Measurements from ENCODE around the gene KRTAP10-7.
"Not testable (repeated sequence)": the region's sequence is repeated elsewhere in the genome, so short reads cannot be mapped to it uniquely, and the experiment has no call there.

The KRTAP10-7 gene

DNA sequence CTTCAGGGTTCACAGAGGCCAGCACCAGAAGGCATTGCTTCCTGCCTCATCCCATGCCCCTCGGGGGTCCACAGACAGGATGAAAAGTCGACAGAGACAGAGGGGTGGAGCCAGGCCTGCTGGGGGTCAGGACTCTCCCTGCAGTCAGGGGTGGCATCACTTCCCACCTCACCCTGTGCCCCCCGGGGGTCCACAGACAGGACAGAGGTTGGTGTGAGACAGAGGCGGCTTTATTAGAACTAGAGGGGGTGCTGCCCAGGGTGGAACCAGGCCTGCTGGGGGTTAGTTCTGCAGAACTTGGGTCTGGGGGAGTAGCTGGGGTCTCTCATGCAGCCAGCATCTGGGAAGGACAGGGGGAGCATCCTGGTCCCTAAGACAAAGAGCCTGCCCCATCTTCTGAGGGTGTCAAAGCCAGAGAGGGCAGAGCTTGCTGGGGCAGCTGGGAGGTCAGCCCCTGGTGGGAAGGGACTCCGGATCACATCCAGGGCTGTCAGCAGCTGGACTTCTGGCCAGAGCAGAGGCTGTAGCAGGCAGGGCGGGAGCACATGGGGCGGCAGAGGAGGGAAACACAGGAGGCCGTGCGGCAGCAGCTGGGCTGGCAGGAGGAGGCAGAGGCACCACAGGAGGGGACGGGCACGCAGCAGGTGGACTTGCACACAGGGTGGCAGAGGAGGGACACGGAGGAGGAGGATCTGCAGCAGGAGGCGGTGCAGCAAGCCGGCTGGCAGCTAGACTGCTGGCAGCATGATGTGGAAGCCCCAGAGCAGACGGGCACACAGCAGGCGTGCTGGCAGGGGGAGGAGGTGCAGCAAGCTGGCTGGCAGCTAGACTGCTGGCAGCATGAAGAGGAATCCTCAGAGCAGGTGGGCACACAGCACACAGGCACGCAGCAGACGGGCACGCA, 9.2 kb upstream of the KRTAP10-7 start:
- DNase-seq = not testable (repeated sequence)

DNA sequence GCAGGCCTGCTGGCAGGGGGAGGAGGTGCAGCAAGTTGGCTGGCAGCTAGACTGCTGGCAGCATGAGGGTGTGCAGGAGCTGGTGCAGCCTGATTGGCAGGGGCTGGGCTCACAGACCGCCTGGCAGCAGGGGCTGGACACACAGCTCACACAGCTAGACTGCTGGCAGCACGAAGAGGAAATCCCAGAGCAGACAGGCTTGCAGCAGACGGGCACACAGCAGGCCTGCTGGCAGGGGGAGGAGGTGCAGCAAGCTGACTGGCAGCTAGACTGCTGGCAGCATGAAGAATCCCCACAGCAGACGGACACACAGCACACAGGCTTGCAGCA, 8.6 kb upstream of the KRTAP10-7 start:
- DNase-seq = not testable (repeated sequence)

DNA sequence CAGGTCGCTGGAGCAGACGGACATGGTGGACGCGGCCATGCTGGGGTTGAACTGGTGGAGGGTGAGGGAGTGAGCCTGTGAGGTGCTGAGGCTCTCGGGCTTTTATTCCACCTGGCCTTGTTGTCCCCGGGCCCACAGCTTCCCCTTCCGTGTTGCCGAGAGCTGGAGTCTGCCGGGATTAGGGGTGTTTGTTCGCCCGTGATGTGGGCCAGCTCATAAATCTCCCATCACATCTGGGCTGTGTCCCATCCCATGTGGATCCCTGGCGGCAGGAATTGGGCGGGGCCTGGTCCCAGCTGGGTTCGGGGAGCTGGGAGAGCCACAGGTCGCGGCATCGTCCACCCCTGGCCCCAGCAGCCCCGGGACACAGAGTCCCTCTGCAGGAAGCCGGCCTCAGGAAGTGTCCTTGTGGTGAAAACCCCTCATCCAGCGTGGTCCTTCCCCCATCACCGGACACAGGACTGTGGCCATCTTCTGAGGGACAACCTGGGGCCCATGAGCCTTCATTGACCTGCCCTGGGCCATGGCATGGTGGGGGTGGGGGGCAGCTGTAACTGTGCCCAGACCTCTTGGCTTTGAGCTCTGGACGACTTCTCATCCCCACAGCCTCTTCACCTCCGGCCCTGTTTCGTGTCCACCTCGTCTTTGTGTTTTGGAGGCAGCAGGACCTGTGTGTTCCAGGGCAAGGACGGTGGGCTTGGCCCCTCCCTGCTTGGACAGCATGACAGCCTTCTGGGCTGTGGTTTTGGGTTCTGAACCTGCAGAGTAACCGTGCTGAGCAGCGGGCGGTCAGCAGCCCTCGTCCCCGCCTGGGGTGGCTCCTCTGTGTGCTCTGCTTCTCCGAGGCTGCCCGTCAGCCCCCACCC, 7.7 kb upstream of the KRTAP10-7 start, which contains the start of gene KRTAP10-6:
Gene KRTAP10-6, minus strand, starts transcription at position 60 of the 866 bp plus-strand sequence. Its CDS starts 21 bp downstream, at position 39.
- no peak for DNase-seq

DNA sequence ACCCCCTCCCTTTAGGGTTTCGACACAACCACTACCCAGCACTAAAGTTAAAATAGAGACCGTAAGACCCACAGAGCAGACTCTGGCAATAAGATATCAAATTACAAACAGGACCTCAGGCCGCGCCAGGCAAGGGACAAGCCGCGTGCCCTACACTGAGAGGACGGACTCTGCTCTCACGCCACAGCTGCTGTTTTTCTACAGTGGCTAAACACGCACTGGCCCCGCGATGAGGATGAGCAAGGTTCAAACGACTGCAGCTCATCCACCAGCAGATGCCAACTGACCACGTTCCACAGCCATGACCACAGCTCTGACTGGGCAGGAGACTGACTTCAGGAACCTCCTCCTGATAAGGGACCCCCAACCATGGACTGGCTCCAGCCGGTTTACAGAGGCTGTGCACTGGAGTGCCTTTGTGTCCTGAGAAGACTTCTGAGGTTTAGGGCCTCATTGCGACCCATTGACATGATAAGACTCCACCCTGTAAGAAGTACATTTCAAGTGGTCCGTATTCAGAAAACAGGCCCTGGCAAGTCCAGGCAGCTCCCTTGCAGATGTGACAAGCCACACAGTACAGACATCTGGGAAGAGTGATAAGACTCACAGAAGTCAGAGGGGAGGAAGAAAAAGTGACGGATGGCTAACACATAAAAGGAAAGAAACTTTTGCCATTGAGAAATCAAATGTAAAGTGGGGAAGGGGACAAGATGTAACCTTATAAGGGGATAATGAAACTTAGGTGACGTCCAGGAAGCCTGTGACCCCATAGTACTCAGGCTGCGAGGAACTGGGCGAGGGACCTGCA, 6.6 kb upstream of the KRTAP10-7 start:
- DNase-seq = no peak

DNA sequence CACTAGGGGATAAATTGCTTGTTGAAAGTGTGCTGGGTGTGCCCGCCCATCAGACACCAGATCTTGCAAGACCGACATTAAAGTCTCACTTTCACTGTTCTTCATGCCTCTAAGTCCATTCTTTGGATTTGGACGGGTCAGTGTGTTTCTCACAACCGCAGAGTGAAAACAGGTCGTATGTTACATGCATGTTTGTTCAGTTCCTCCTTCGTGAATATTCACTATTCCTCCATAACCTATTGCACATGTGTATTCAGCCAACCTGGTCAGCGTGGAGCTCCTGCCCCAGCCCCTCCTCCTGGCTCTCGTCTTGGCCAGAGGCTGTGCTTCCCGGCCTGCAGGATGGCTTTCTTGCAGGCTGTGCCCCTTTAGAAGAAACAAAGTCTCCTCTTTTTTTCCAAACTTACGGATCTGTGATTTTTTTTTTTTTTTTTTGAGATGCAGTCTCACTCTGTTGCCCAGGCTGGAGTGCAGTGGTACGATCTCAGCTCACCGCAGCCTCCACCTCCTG, 5.9 kb upstream of the KRTAP10-7 start:
- no peak for DNase-seq

DNA sequence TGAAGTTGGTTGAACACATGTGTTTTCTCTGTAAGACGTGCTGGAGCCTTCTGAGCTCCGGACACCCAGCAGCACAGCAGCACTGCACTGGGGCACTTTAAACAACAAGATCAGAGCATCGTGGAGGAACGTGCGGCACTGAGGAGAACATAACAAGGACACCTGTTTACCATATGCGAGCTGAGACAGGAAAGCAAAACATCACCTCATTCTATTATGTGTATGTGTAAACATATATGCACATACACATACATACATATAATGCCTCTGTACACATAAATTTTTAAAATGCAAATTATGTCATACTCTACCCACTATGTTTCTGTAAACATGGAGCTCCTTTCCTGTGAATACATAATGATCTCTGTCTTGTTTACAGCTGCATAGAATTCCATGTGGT, 4.9 kb upstream of the KRTAP10-7 start:
- no peak for DNase-seq

DNA sequence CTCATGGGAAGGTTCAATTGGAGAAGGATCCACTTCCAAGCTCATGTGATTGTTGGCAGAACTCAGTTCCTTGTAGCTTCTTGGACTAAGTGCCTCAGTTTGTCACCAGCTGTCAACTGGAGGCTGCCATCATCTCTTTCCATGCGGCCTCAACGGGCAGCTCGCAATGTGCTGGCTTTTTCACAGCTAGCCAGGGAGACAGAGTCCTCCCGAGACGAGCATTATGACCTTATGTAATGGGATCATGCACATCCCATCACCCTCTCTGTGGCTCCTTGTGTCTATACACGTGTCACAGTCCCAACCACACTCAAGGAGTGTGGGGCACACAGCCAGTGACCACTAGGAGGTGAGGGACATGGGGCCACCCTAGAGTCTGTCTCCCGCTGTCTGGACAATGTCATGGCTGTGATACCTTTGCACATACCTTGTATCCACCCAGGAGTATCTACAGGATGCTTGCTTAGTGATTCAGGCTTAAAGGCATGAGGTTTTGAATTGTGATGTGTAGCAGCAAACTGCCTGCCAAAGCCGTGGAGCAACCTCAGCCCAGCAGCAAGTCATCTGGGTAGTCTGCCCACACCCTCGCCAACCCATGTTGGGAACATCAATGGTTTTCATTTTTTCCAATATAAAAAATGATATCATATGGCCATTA, 4.2 kb upstream of the KRTAP10-7 start:
- no peak for DNase-seq

DNA sequence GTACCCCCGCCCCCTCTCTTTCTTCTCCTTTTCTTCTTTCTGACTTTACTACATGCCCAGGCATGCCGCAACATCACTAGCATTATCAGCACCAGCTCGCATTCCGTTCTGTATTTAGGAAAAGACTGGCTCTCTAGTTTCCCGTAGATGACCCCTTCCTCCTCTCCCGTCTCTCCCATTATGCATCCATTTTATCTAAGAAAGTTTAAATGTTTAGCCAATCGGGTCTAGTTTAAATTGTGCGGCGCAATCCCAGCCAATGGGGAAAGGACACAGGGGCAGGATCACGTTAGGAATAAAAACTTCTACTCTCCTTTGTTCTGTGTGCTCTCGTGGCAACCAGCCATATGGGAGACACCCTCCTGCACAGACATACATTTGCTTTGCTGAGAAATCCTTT, 2.3 kb upstream of the KRTAP10-7 start:
- no peak for DNase-seq

DNA sequence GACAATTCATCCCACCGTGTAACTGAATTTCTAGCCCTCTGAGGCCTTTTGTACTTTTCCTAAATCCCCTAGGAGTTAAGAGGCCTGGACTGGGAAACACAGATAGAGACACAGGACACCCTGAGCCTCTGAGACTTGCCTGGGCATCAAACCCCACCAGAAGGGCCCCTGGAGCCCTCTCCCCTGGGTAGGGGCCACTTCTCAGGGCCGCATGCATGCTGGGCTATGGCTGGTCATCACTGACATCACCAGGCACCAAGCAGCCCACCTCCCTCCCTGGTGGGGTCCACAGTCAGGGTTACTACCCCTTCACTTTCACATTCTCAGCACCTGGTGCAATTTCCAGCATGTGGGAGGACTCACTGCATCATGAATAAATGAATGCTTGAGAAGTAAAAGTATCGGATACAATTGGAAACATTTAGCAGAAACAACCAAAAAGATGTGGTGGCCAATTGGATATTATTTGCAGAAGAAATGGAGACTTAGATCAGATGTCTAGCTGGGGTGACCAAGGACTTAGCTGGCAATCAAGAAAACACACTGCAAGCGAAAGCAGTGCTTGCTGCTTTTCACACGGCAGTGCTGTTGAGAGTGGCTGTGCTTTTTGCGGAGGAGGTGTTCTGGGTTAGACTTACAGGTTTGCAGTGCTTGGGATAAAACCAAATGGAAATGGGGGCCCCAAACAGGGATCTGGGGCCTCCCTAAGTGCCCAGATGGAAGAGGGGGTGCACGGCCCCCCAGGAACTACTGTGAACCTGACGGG, 950 bp upstream of the KRTAP10-7 start:
- DNase-seq = no peak

DNA sequence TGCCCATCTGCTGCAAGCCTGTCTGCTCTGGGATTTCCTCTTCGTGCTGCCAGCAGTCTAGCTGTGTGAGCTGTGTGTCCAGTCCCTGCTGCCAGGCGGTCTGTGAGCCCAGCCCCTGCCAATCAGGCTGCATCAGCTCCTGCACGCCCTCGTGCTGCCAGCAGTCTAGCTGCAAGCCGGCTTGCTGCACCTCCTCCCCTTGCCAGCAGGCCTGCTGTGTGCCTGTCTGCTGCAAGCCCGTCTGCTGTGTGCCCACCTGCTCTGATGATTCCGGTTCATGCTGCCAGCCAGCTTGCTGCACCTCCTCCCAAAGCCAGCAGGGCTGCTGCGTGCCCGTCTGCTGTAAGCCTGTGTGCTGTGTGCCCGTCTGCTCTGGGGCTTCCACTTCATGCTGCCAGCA, 694 bp downstream of the KRTAP10-7 start:
- not testable (repeated sequence) for DNase-seq

DNA sequence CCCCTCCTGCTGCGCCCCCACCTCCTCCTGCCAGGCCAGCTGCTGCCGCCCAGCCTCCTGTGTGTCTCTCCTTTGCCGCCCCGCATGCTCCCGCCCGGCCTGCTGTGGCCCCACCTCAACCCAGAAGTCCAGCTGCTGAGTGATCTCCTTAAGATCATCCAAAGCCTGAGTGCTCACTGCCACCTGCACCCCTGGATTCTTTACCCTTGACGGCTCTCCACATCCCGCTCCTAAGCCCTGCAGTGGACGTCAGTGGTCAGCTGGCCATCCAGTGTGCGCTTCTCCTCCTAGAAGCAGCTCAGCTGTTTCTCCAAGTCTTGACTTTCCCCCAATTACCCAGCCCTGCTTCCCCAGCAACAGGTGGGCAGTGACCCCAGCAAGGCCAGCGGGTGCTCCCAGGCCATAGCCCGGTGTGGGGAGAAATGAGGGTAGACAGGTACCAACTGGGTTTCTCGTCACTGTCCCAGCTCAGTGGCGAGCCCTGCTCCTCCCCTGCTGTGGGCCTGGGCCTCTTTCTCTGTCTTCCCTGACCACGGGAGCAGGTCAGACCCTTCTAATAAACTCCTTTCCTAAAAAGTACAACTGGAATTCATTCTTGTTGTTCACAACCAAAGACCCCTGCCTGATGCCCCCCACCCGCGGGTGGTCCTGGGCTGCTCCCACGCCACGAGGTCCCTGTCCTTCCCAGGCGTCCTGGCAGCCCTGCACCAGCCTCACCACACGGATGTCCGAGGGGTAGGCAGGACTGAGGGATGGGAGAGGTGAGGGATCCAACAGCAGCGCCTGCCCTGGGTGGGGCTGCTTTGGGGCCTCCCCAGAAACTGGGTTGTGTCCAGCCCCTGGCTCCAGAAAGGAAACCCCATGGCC, 1.4 kb downstream of the KRTAP10-7 start:
- DNase-seq = no peak

DNA sequence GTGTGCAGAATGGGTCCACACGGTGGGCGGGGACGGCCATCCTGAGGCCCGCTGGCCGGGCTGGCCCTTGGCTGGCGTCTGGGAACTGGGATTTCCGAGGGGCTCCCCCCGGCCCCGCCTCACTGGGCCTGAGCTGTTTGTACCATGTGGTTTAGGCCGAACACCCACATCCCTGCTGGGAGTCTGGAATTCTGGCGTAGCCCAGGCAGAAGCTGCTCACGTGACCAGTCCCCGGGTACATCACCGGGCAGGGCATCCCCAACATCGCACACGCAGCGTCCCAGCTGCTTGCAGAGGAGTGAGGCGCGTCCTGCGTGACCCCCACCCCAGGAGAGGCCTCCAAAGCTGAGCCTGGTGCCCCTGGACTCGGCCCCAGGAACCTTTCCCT, 2.1 kb downstream of the KRTAP10-7 start:
- DNase-seq = no peak

DNA sequence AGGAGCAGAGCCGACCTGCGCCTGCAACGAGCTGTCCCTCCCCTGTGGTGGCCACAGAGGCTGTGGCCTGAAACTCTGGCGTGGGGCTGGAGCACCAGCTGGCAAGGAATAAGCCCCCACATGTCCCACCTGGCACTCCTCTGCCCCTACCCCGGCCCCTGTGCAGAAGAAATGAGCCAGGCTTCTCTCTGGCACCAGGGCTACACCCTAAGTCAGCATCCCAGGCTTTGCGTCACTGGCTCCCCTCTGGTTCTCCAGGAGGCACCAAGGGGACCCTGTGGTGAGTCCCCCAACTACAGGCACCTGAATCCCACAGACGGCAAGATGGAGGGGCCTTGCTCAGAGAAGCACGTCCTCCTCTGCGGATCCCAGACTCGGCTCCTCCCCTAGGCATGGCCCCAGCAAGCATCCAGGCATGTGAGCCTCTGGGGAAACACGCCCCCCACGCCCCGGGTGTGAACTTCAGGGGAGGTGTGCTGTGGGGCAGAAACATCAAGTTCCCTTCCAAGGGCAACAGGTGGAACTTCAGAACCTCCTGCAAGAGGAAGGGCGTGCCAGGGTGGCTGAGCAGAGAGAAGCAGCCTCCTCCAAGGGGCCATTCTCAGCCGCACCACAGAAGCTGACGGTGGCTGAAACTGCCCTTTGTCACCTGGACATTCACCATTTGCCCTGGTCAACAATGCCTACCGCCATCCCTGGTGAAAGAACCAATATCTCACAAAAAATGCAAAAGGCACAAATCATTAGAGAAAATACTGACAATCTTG, 2.9 kb downstream of the KRTAP10-7 start:
- no peak for DNase-seq

DNA sequence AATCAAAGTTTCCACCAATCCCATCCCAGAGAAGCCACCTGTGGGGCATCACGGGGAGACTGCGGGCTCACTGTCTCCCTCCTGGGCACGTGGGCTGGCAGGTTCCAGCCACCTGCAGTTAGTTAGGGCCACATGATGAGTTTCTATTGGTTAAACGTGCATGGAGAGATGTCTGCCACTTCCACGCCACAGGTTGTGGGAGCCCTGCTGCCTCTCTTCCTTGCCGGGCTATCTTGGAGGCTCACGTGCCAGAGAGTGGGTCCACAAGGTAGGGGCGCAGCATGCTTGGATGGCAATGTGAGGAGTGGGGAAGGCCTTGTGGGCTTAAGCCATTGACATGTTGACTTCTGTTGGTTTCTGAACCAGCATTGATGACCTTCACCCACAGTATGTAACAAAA, 3.5 kb downstream of the KRTAP10-7 start:
- no peak for DNase-seq

DNA sequence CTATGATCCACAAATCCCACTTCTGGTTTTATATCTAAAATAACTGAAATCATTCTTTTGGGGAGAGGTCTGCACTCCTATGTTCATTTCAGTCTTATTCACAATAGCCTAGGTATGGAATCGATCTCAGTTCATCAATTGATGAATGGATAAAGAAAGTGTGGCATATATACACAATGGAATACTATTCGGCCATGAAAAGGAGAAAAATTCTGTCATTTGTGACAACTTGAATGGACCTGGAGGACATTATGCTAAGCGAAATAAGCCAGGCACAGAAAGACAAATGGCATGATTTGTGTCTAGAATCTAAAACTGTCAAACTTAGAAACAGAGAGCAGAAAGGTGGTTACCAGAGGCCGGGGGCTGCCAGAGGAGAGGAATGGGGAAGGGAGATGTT, 6.1 kb downstream of the KRTAP10-7 start:
- DNase-seq = no peak

DNA sequence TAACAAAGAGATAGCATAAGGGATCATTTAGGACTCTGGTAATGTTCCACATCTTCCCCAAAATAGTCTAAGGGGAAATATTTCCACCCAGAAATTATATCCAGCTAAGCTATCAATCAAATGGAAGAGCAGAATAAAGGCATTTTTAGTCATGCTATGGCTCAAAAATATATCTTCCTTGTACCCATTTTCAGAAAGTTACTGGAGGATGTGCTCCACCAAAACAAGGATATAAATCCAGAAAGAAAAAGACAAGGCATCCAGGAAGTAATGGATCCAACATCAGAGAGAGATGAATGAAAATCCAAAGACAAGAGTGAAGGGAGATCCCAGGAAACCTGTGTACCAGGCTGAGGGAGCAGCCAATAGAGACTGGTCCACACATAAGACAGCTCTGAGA, 8.8 kb downstream of the KRTAP10-7 start:
- no peak for DNase-seq

DNA sequence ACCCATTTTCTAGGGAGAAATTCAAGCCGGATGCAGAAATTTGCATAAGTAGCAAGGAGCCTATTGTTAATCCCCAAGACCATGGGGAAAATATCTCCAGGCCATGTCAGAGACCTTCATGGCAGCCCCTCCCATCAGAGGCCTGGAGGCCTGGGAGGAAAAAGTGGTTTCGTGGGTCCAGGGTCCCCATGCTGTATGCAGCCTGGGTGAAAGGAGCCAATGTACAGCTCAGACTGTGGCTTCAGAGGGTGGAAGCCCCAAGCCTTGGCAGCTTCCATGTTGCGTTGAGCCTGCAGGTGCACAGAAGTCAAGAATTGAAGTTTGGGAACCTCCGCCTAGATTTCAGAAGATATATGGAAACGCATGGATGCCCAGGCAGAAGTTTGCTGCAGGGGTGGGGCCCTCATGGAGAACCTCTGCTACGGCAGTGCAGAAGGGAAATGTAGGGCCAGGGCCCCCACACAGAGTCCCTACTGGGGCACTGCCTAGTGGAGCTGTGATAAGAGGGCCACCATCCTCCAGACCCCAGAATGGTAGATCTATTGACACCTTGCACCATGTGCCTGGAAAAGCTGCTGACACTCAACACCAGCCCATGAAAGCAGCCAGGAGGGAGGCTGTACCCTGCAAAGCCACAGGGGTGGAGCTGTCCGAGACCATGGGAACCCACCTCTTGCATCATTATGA, 9.9 kb downstream of the KRTAP10-7 start:
- DNase-seq = not testable (repeated sequence)

DNA sequence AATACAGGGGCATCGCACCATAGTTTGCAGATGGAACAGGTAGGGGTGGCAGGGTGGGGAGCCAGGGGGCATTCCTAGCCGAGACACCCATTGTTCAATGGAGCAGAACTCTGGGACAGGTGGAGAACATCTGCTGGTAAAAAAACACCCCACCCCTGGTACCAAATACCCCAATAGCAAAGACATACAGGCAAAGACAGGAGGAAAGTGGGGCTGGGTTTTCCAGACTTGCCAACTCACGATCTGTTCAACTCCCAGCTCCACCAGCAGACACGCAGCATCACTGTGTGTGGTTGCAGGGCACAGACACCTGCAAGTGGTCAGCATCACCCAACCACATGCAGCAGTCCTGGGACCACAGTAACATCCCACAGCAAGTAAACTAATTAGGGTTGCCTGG, 11.2 kb downstream of the KRTAP10-7 start:
- DNase-seq = no peak

DNA sequence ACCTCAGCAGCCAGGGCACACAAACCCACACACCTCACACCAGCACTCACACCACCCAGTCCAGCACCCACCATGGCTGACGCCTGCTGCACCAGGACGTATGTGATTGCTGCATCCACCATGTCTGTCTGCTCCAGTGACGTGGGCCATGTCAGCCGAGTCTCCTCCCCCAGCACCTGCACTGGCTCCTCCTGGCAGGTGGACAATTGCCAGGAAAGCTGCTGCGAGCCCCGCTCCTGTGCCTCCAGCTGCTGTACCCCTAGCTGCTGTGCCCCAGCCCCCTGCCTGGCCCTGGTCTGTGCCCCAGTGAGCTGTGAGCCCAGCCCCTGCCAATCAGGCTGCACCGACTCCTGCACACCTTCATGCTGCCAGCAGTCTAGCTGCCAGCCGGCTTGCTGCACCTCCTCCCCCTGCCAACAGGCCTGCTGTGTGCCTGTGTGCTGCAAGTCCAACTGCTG, 11.7 kb downstream of the KRTAP10-7 start, which contains the start of gene KRTAP10-8:
Gene KRTAP10-8, plus strand, starts transcription at position 51 of the 458 bp plus-strand sequence. Its CDS starts 22 bp downstream, at position 73.
- no peak for DNase-seq
